Stimulated activated CD8-positive, alpha-beta memory T cell treated with anti-CD3 and anti-CD28 coated beads, Interleukin-2, amount 100 ng/mL, for 1 hour (primary cell): ENCODE results near the gene ZYX.
"Not testable (repeated sequence)": the region's sequence is repeated elsewhere in the genome, so short reads cannot be mapped to it uniquely, and the experiment has no call there.

Experiments used
- DNase-seq, 2 donors: peaks; one replicate each; pipeline ENCODE4 v3.0.0-alpha.2; 2020; ENCODE audit warnings: low read depth in 2 of 2

Gene ZYX

GRCh38 chr7:143417734-143418383 is 36.7 kb downstream of the ZYX start:
- no peak for DNase-seq

DNA sequence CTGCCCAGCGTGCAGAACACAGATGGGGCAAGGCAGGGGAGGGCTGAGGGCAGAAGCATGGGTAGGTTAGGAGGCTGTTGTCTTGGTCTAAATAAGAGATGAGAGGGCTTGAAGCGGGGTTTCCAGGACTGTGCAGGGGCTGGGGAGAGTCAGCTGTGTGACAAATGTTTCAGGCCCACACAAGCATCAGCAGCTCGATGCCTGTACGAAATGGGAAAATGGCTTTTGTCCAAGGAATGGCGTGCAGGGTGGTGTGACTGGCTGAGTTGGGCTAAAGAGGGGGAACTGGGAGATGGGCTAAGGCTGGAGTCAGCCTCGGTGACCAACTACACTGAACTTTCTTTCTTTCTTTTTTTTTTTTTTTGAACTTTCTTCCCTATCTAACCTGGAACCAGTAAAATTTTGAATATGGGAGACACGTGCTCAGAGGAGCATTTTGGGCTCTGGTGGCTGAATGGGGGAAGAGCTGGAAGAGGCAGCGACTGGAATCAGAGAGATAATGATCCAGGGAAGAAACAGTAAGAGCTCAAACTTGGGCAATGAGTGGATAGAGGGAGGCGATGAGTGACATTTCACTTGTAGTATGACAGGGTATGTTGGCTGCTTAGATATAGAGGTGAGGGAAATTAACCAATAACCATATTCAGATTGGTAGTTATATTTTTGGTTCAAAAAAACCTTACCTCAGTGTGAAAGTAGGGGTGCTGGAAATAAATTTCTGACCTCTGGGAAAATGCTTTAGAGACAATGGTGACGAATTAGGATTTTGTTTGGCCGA is 37.7 kb downstream of the ZYX start:
- DNase-seq: no peak

GRCh38 chr7:143419880-143420279 is 38.7 kb downstream of the ZYX start:
- DNase-seq: no peak

DNA sequence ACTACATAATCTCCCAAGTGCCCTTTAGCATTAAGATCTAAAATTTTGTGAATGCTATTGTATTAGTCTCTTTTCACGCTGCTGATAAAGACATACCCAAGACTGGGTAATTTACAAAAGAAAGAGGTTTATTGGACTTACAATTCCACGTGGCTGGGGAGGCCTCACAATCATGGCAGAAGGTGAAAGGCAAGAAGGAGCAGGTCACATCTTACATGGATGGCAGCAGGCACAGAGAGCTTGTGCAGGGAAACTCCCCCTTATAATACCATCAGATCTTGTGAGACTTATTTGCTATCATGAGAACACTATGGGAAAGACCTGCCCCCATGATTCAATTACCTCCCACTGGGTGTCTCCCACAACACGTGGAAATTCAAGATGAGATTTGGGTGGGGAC is 39.5 kb downstream of the ZYX start:
- not testable (repeated sequence) for DNase-seq

DNA sequence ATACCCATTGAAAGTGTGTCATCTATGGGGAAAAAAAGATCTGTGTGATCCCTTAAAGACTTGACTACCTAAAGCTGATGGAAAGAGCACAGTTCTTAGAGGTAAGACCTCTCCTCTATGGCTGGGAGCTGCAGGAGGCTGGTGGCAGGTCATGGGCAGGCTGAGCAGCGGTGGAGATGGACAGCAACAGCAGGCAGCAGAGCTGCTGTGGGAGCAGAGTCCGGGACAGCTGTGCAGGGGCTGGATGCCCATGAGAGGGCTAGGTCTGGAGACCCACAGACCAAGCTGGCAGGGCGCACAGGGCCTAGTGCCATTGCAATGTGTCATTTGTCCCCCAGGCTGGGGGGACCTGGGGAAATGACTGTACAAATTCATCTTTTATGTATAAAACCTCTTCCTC is 40.9 kb downstream of the ZYX start:
- DNase-seq: no peak

DNA sequence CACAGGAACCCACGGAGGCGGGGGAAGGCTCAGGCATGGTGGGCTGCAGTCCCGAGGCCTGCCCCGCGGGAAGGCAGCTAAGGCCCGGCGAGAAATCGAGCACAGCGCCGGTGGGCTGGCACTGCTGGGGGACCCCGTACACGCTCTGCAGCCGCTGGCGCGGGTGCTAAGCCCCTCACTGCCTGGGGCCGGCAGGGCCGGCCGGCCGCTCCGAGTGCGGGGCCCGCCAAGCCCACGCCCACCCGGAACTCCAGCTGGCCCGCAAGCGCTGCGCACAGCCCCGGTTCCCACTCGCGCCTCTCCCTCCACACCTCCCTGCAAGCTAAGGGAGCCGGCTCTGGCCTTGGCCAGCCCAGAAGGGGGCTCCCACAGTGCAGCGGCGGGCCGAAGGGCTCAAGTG is 43.3 kb downstream of the ZYX start:
- DNase-seq: not testable (repeated sequence)

DNA sequence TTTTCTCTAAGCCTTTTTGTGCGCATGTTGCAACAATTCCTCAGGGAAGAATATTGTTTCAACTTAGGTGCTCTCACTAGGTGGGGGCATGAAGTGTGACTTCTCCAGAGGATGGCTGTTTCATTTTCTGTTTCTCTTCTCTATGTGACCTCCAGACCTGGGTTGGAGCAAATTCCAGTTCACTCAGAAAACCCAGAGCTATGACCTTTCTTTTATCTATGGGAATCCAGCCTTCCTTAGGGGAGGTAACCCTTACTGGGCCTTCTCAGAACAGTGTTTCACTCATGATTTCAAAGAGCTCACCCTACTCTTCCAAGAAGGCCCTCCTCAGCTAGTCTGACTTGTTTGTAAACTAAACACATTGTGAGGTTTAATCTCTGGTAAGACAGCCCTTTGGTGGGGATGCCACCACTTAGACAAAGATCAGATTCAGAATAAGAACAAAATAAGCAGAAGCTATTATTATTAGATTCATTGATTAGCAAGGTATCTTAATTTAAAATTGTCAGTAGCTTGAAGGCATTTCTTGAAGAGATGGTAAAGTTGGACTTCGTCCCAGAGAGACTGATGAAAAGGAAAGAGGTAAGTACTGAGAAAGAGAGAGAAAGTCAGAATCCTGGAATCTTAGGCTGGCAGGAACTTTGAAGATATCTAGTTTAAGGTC is 45.5 kb downstream of the ZYX start:
- DNase-seq: no peak

DNA sequence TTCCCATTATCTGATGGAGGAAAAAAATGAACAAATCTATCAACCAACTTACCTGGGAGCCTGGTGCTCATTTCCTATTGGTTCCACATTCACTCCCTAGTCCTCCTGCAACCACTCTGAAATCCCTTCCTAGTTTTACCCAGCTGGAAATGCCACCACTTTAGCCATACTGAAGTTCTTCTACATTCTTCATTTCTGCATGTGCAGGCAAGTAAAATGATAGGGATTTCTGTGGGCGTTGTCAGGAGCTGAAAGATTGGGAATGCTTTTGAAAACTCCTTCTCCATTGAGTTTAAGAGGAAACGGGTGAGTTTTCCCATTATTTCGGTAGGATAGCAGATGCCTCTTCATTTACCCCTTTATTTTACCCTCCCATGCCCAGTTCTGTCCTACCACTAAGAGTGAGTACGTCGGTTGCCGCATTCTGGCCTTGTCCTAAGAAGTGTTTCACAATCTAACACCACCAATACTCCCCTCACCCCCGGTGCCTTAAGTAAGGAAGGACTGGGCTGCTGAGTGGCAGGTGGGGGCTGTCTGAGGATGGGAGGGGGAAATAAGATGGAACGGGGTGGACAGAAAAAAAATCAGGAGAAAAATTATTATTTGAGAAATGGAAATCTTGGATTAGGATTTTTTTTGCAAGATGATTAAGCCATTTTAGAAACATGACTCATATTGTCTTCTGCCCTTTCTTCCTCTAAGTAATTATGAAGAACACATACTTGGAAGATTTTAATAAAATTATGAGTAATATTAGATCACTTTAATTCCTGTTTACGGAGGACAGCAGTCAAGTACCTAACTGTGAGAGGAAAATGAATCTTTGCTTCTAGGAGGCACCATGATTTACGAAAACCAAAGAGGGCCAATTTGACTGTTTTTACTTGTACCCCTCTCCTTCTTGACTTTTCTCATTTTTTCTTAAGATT is 48.9 kb downstream of the ZYX start:
- DNase-seq: no peak

GRCh38 chr7:143431109-143431508 is 50.0 kb downstream of the ZYX start:
- no peak for DNase-seq

DNA sequence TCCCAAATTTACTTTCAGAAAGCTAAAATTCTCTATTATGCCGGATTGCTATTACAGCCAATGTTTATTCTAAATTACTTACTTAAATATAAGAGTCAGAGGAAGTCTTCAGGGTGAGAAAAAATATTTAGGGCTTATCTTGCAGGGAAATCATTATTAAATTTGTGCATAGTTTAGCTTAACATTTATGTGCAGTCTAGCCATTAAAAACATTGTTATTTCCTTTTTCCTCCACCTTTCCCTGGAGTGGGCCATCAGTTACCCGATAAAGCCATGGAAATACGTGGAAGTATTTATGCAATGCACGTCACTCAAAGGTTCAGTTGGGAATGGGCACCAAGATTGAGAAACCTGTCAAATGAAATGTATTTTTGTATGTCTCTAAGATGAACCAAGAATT is 52.6 kb downstream of the ZYX start:
- no peak for DNase-seq

GRCh38 chr7:143434660-143435059 is 53.5 kb downstream of the ZYX start:
- no peak for DNase-seq

- no peak for DNase-seq
These were observed 54.1 kb downstream of the ZYX start for GRCh38 chr7:143435266-143435665.

DNA sequence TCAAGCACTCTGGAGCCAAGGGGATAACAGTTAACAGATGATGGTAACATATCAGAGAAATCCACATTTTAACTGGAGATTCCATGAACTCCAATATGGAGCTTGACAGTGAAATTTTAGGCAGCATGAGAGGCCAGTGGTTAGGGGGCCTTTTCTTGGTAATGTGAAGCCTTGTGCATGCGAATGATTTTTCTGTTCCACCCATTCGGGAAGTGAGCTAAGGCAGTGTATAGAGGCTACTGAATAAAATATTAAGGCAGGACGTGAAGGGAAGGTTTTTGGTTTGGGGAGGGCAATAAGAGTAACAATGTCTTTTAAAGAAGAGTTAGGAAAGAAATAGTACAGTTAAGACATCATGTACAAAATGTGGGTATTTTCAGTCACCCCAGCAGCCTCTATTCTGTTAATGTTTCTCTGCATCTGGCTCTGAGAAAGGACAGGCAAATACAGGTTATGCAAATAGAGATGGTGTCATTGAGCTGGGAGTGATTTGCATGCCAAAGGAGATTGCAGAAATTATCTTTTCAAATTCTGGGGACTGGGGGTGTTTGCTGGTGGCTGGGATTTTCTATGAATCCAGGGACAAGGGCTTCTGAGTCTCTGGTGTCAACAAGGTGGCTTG is 55.3 kb downstream of the ZYX start:
- DNase-seq: no peak

DNA sequence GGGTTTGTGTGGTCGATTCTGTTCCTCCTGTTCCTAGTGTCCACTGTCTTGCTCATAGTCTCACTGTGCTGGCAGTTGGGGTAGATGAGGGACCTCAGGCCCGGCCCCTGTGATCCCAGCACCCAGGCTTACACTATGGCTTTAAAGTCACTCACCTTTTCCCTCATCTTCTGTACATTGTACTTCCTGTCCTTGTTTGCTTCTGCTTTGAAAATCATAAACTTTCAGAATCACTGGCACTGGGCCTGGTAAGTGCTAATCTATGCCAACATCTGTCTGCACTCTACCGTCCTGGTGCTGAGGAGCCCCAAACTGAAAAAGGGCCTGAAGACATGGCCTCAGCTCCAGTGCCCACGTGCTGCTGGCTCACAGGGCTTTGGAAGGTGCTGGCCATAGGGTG is 56.4 kb downstream of the ZYX start:
- no peak for DNase-seq

DNA sequence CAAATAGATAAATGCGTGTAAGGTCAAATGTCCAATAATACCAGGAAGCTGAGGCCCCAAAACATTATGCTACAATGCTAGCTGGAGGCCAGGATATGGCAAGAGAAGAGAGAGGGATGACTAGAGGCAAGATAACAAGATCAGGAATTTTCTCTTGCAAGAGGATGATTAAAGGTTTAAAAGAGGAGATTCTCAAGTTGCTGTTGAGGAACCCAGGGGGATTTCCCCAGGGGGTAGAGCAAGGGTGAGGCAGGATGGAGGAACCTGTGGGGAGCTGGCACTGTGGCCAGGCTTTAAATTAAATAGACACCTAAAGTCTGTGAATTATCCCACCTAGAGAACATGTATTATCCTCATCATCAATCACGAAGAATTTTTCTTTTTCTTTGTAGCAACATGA is 58.7 kb downstream of the ZYX start:
- no peak for DNase-seq
